Amniotic epithelial cell (primary cell): ENCODE measurements around the gene SPTB.
A peak's percentile ranks its signal among the peaks of the same experiment; 100 is the strongest.

ENCODE experiments used
- DNase-seq: peaks from one replicate; pipeline ENCODE4 v3.0.0-alpha.2; 2010; ENCODE audit warnings: low read depth

The SPTB gene

GRCh38 chr14:64748995-64749714 lies 130.6 kb downstream of the SPTB start:
- DNase-seq, result no peak

- DNase-seq, result no peak
Observed at GRCh38 chr14:64748521-64748920, 131.2 kb downstream of the SPTB start.

GRCh38 chr14:64747327-64747726 lies 132.4 kb downstream of the SPTB start:
- no peak for DNase-seq

GRCh38 chr14:64746298-64747250 lies 133.1 kb downstream of the SPTB start:
- no peak for DNase-seq

GRCh38 chr14:64745511-64746091 lies 134.1 kb downstream of the SPTB start:
- peak; percentile 92 for DNase-seq

- DNase-seq, result no peak
Observed at GRCh38 chr14:64743061-64743460, 136.6 kb downstream of the SPTB start.

GRCh38 chr14:64741961-64742360 lies 137.7 kb downstream of the SPTB start:
- DNase-seq, result no peak

GRCh38 chr14:64741200-64741599 lies 138.5 kb downstream of the SPTB start:
- DNase-seq, result no peak

- DNase-seq, result no peak
Observed at GRCh38 chr14:64738281-64738804, 141.4 kb downstream of the SPTB start.

- DNase-seq, result no peak
Observed at GRCh38 chr14:64737391-64738280, 142.1 kb downstream of the SPTB start.

- DNase-seq, result no peak
Observed at GRCh38 chr14:64736271-64737169, 143.2 kb downstream of the SPTB start.

- DNase-seq, result no peak
Observed at GRCh38 chr14:64734990-64735389, 144.7 kb downstream of the SPTB start.

- no peak for DNase-seq
Observed at GRCh38 chr14:64733899-64734298, 145.8 kb downstream of the SPTB start.

- no peak for DNase-seq
Observed at GRCh38 chr14:64733321-64733720, 146.4 kb downstream of the SPTB start.

- no peak for DNase-seq
Observed at GRCh38 chr14:64732536-64733120, 147.1 kb downstream of the SPTB start.

GRCh38 chr14:64732066-64732465 lies 147.6 kb downstream of the SPTB start:
- DNase-seq, result no peak

- DNase-seq, result no peak
Observed at GRCh38 chr14:64731141-64731581, 148.5 kb downstream of the SPTB start.

- DNase-seq, result no peak
Observed at GRCh38 chr14:64730681-64731080, 149.0 kb downstream of the SPTB start.

GRCh38 chr14:64730061-64730440 lies 149.7 kb downstream of the SPTB start:
- no peak for DNase-seq
